Activated naive CD8-positive, alpha-beta T cell treated with anti-CD3 and anti-CD28 coated beads, Interleukin-2, amount 50 U/mL, for 16 hours (primary cell): Measurements from ENCODE around the gene TRIM34.
"Not testable (repeated sequence)": the region's sequence is repeated elsewhere in the genome, so short reads cannot be mapped to it uniquely, and the experiment has no call there.

Source experiments
- DNase-seq: peaks from one replicate; pipeline ENCODE4 v3.0.0-alpha.2; 2020; ENCODE audit warnings: low read depth, low spot score

Gene TRIM34

DNA sequence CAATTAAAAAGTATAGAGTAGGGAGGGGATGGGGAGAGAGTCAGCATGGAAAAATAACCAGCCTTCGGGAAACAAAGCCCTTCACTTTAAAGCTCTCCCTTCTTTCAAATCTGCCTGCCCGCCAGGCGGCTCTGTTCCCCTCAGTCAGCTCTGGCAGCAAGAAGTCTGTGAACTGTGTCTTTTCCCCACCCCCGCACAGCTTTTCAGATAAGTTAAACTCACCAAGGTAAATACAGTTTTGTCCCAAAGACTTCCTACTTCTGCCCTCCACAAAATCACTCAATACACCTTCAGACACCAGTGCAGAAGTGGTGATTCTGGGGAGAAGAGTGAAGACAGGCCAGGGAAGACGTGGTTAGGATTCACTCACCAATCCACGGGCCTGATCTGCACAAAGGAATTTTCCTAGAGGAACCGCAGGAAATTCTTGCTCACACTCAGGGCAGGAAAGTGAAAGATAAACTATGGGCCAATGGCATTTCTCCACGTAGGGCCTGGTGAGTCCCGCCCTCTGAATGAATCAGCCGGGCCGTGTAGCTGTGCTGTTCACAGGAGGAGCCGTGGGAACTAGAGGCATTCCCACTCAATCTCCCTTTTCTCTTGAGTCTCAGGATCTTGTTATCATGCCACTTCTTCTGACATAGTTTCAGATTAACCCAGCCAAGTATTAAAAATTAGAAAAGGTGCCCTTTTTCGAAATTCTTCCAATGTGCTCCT lies 60.0 kb downstream of the TRIM34 start, which contains the start of gene TRIM5:
Gene TRIM5 (minus strand): TSS at position 429 of the 717 bp plus-strand sequence. CDS start 4,897 bp downstream, outside the sequence.
- DNase-seq = peak; percentile 66

DNA sequence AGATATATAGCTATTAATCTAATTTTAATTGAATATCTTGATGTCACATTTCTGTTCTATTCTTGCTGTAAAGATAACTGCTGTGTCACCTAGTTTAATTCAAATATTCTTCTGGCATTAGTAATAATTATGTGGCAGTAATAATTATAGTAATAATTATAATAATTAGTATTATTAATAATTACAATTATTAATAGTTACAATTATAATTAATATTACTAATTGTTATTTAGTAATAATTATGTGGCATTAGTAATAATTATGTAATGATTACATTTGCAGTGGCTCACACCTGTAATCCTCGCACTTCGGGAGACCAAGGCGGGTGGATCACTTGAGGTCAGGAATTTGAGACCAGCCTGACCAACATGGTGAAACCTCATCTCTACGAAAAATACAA lies 61.6 kb downstream of the TRIM34 start:
- DNase-seq = no peak

DNA sequence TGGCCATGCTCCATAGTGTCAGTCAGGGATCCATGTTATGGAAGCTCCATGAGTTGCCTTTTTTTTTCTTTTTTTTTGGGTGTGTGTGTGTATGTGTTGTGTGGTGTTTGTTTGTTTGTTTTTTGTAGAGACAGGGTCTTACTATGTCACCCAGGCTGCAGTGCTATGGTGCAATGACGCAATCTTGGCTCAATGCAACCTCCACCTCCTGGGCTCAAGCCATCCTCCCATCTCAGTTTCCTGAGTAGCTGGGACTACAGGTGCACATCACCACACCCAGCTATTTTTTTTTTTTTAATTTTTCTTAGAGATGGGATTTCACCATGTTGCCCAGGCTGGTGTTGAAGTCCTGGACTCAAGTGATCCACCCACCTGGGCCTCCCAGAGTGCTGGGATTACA lies 63.7 kb downstream of the TRIM34 start:
- DNase-seq = no peak

DNA sequence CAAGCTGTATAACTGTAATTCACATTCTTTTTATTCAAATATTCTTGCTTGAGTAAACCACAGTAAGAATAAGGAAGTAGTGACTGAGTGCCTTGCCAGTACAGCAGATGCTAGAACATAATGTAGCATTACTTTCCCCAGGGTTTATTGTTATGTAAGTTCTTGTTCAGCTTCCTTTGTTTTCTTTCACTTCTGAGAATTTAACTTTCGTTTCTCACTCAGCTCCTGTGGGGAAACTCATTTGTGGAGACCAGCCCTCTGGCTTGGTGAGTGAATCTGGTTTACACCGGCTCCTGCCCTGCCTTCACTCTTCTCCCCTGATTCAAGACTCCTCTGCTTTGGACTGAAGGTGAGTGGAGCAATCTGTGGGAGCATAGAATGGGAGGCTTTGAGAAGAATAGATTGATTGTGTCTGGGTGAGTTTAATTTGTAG lies 64.8 kb downstream of the TRIM34 start, which contains the start of gene TRIM22:
Gene TRIM22 (plus strand): TSS at position 240 of the 433 bp plus-strand sequence. CDS start 6,443 bp downstream, outside the sequence.
- DNase-seq = peak; percentile 10

DNA sequence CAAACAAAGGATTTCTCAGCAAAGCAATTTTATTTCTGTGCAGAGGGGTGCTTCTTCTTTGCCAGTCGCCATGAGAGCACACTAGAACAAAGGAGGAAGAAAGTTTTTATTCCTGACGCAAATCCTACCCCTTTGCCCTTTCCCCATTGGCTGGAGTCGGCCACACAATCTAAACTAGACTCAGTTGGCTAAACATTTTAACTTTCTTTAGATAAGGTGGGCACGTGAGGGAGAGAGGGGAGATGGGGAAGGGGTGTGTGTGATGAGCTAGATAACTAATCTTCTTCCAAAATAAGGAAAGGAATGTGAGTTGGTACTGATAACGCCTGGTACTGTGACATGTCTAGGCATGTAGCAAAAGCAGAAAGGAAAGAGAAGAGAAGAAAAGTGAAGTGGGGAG lies 65.4 kb downstream of the TRIM34 start:
- DNase-seq = no peak

DNA sequence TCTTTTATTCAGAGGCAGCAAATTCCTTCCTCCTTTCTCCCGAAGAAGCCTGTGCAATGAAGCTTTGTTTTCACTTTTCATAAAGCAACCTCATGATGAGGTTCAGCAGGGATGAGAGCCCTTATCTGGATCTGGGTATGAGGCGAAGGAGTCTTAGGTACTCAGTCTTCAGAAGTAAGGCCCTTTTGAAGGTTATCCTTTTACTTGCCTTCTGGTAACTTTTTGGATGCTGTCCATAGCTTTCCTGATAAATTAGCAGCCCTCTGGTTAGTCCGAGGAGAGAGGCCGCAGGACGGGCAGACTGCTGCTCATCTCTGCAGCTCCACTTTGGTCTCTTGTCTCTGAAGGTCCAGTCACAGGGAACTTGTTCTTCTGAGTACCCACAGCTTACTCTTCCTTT lies 65.9 kb downstream of the TRIM34 start:
- DNase-seq = no peak

DNA sequence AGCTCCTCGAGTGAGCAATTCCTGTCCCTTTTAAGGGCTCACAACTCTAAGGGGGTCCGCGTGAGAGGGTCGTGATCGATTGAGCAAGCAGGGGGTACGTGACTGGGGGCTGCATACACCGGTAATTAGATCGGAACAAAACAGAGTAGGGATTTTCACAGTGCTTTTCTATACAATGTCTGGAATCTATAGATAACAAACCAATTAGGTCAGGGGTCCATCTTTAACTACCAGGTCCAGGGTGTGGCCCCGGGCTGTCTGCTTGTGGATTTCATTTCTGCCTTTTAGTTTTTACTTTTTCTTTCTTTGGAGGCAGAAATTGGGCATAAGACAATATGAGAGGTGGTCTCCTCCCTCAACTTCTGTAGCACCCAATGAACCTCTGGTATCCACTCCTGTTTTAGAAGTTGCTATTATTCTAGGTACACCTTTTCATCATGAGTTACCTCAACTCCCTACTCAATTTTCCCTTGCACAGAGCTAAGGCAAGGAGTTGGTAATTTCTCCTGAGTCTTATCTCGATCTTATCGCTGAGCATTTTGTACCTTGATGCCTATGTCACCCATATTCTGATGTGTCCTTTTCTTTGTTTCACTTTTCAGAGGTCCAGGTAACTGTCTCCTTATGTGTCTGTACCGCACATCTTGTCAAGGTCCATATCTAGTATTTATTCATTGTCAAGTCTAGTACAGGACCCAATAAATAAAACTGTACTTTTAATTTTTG lies 66.6 kb downstream of the TRIM34 start:
- DNase-seq = not testable (repeated sequence)

DNA sequence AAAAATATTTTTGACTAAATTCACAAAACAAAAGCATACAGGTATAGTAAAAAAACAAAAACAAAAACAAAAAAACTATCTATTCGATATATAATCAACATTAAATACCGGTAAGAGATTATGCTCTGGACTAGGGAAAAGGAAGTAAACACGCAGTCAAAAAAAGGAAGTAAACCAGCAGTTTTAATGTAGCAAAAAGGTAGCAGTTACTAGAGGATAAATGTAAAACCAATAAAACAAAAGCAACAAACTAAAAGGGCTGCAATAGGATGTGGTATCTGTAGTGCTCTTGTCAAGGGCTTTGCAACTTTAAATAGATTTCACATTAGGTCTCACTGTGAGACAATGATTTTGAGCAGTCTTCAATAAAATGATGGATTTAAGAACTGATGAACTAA lies 67.2 kb downstream of the TRIM34 start:
- DNase-seq = no peak
